Measurements from ENCODE around the gene TGFA.

Gene TGFA

GRCh38 chr2:70435138-70435537 is 118.5 kb downstream of the TGFA start:
- Histone ChIP-seq H3K9me3 (no peaks in the 10 kb centered on the region), H3K36me3 (no peaks in the 10 kb centered on the region), H3K4me1 (peaks cover 10% of the 10 kb centered on the region), H4K20me1 (no peaks in the 10 kb centered on the region), H3K4me3 (no peak overlapping the region), H3K9ac (no peak overlapping the region), H3K4me2 (no peak overlapping the region), H3K27me3 (no peaks in the 10 kb centered on the region), H3K27ac (no peak overlapping the region)
- no peak for TF ChIP-seq Cebpa-rat (IDR thresholded peaks at IDR 0.05)

GRCh38 chr2:70433315-70433714 is 120.3 kb downstream of the TGFA start:
- no peak overlapping the region for H3K27ac ChIP-seq
- TF ChIP-seq Cebpa-rat (IDR thresholded peaks at IDR 0.05) = no peak

GRCh38 chr2:70431716-70432347 is 121.8 kb downstream of the TGFA start:
- TF ChIP-seq Cebpa-rat (IDR thresholded peaks at IDR 0.05) = no peak
- Histone ChIP-seq H3K9me3 (no peaks in the 10 kb centered on the region), H3K9ac (no peak overlapping the region), H3K4me3 (no peak overlapping the region), H3K4me1 (no peaks in the 10 kb centered on the region), H3K27me3 (no peaks in the 10 kb centered on the region), H3K27ac (no peak overlapping the region), H4K20me1 (no peaks in the 10 kb centered on the region), H3K4me2 (no peak overlapping the region), H3K36me3 (no peaks in the 10 kb centered on the region)

More at GRCh38 chr2:70433315-70433714, 120.3 kb downstream of the TGFA start:
- Histone ChIP-seq H3K4me1 (no peaks in the 10 kb centered on the region), H3K36me3 (no peaks in the 10 kb centered on the region), H4K20me1 (no peaks in the 10 kb centered on the region), H3K9ac (no peak overlapping the region), H3K27me3 (no peaks in the 10 kb centered on the region), H3K4me3 (no peak overlapping the region), H3K9me3 (no peaks in the 10 kb centered on the region), H3K4me2 (no peak overlapping the region)

- no peaks in the 10 kb centered on the region for H3K27me3 ChIP-seq
These were observed 127.3 kb downstream of the TGFA start for GRCh38 chr2:70426341-70426740.

GRCh38 chr2:70425682-70426301 is 127.8 kb downstream of the TGFA start:
- no peaks in the 10 kb centered on the region for H3K36me3 ChIP-seq
- H3K9me3 ChIP-seq = no peaks in the 10 kb centered on the region
- H3K4me3 ChIP-seq = no peak overlapping the region
- H4K20me1 ChIP-seq = no peaks in the 10 kb centered on the region
- no peak overlapping the region for H3K4me2 ChIP-seq
- no peak for TF ChIP-seq Cebpa-rat (IDR thresholded peaks at IDR 0.05)
- no peaks in the 10 kb centered on the region for H3K4me1 ChIP-seq
- no peak overlapping the region for H3K9ac ChIP-seq
- no peaks in the 10 kb centered on the region for H3K27me3 ChIP-seq
- no peak overlapping the region for H3K27ac ChIP-seq

More at GRCh38 chr2:70426341-70426740, 127.3 kb downstream of the TGFA start:
- H3K36me3 ChIP-seq = no peaks in the 10 kb centered on the region
- no peak overlapping the region for H3K4me3 ChIP-seq
- H3K4me2 ChIP-seq = no peak overlapping the region
- H3K27ac ChIP-seq = no peak overlapping the region
- TF ChIP-seq Cebpa-rat (IDR thresholded peaks at IDR 0.05) = no peak
- H4K20me1 ChIP-seq = no peaks in the 10 kb centered on the region
- H3K9me3 ChIP-seq = no peaks in the 10 kb centered on the region
- no peaks in the 10 kb centered on the region for H3K4me1 ChIP-seq
- H3K9ac ChIP-seq = no peak overlapping the region

GRCh38 chr2:70420740-70421139 is 132.9 kb downstream of the TGFA start:
- peaks cover 9% of the 10 kb centered on the region; the same call in 1 of the 2 replicates for H3K4me1 ChIP-seq
- no peaks in the 10 kb centered on the region; the same call in 1 of the 2 replicates for H3K27me3 ChIP-seq
- H3K9me3 ChIP-seq = peaks cover 20% of the 10 kb centered on the region
- no peak overlapping the region for H3K27ac ChIP-seq
- TF ChIP-seq Cebpa-rat (IDR thresholded peaks at IDR 0.05) = no peak
- no peak overlapping the region for H3K9ac ChIP-seq
- H3K36me3 ChIP-seq = no peaks in the 10 kb centered on the region
- no peaks in the 10 kb centered on the region for H4K20me1 ChIP-seq
- no peak overlapping the region for H3K4me2 ChIP-seq
- H3K4me3 ChIP-seq = no peak overlapping the region

- H3K36me3 ChIP-seq = no peaks in the 10 kb centered on the region
- H3K9ac ChIP-seq = no peak overlapping the region
- H3K4me2 ChIP-seq = no peak overlapping the region
- no peak overlapping the region for H3K27ac ChIP-seq
- H3K27me3 ChIP-seq = no peaks in the 10 kb centered on the region; the same call in 1 of the 2 replicates
- H3K4me3 ChIP-seq = no peak overlapping the region
- H3K4me1 ChIP-seq = peaks cover 9% of the 10 kb centered on the region; the same call in 1 of the 2 replicates
- H4K20me1 ChIP-seq = no peaks in the 10 kb centered on the region
- peaks cover 20% of the 10 kb centered on the region for H3K9me3 ChIP-seq
- TF ChIP-seq Cebpa-rat (IDR thresholded peaks at IDR 0.05) = no peak
These were observed 133.5 kb downstream of the TGFA start for GRCh38 chr2:70420143-70420542.

- TF ChIP-seq Cebpa-rat (IDR thresholded peaks at IDR 0.05) = no peak
- Histone ChIP-seq H3K4me3 (no peak overlapping the region), H4K20me1 (no peaks in the 10 kb centered on the region), H3K4me1 (peaks cover 9% of the 10 kb centered on the region; the same call in 1 of the 2 replicates), H3K4me2 (peak overlapping the region; percentile 23), H3K27me3 (no peaks in the 10 kb centered on the region; the same call in 1 of the 2 replicates), H3K9me3 (peaks cover 20% of the 10 kb centered on the region), H3K9ac (no peak overlapping the region), H3K36me3 (no peaks in the 10 kb centered on the region), H3K27ac (no peak overlapping the region)
These were observed 135.1 kb downstream of the TGFA start for GRCh38 chr2:70418514-70418913.

- H3K36me3 ChIP-seq = no peaks in the 10 kb centered on the region
- H3K4me3 ChIP-seq = no peak overlapping the region
- H3K4me2 ChIP-seq = no peak overlapping the region
- peaks cover 20% of the 10 kb centered on the region for H3K9me3 ChIP-seq
- no peaks in the 10 kb centered on the region for H4K20me1 ChIP-seq
- no peak overlapping the region for H3K27ac ChIP-seq
- no peak overlapping the region for H3K9ac ChIP-seq
- peaks cover 7% of the 10 kb centered on the region; the same call in 1 of the 2 replicates for H3K27me3 ChIP-seq
- TF ChIP-seq Cebpa-rat (IDR thresholded peaks at IDR 0.05) = no peak
- H3K4me1 ChIP-seq = peaks cover 9% of the 10 kb centered on the region; the same call in 1 of the 2 replicates
These were observed 136.6 kb downstream of the TGFA start for GRCh38 chr2:70417011-70417410.

Measured in BLaER1 (cell line).